Measurements from ENCODE around the gene IQGAP1. TPM values are rescaled to one million over a fixed set of nuclear protein-coding genes. Genes with fewer than 3 reads are reported as not detected.
"Not testable (repeated sequence)": the region's sequence is repeated elsewhere in the genome, so short reads cannot be mapped to it uniquely, and the experiment has no call there.

IQGAP1 gene
- total RNA-seq, 4 donors from 2014 or later: 220 to 320 (median 295) TPM

GRCh38 chr15:90411176-90411575 lies 23.1 kb downstream of the IQGAP1 start:
- DNase-seq (ENCODE audit: low spot score): no peak
- TF ChIP-seq CTCF (IDR thresholded peaks at IDR 0.05): no peak
- ATAC-seq (ENCODE audit: low FRiP score): no peak

GRCh38 chr15:90412356-90413194 lies 24.5 kb downstream of the IQGAP1 start:
- DNase-seq (ENCODE audit: low spot score) (no peak), ATAC-seq (ENCODE audit: low FRiP score) (peak; percentile 80)
- no peak for TF ChIP-seq CTCF (IDR thresholded peaks at IDR 0.05)

GRCh38 chr15:90413411-90414379 lies 25.7 kb downstream of the IQGAP1 start:
- no peak for TF ChIP-seq CTCF (IDR thresholded peaks at IDR 0.05)
- ATAC-seq (ENCODE audit: low FRiP score) (no peak), DNase-seq (ENCODE audit: low spot score) (no peak)

- ATAC-seq (ENCODE audit: low FRiP score) (no peak), DNase-seq (ENCODE audit: low spot score) (no peak)
Observed at GRCh38 chr15:90414408-90415028, 26.5 kb downstream of the IQGAP1 start.

GRCh38 chr15:90416052-90416451 lies 28.0 kb downstream of the IQGAP1 start:
- DNase-seq (ENCODE audit: low spot score); ATAC-seq (ENCODE audit: low FRiP score): not testable (repeated sequence)

More at GRCh38 chr15:90414408-90415028, 26.5 kb downstream of the IQGAP1 start:
- no peak for TF ChIP-seq CTCF (IDR thresholded peaks at IDR 0.05)

GRCh38 chr15:90418627-90419026 lies 30.6 kb downstream of the IQGAP1 start:
- ATAC-seq (ENCODE audit: low FRiP score): no peak
- DNase-seq (ENCODE audit: low spot score): no peak
- no peak for TF ChIP-seq CTCF (IDR thresholded peaks at IDR 0.05)

- DNase-seq (ENCODE audit: low spot score): no peak
- ATAC-seq (ENCODE audit: low FRiP score): no peak
- TF ChIP-seq CTCF (IDR thresholded peaks at IDR 0.05): no peak
Observed at GRCh38 chr15:90419206-90419605, 31.2 kb downstream of the IQGAP1 start.

Data from omental fat pad (tissue), 4 donors.